ENCODE measurements around the gene ZNF79. TPM values are rescaled to one million over a fixed set of nuclear protein-coding genes. Genes with fewer than 3 reads are reported as not detected.

ZNF79 gene
- total and polyA plus RNA-seq, 9 of the 15 experiments (the other 6 are each of a cell fraction or from before 2014, with no cell fraction given), result 0.62 to 7.0 (median 4.1) TPM

GRCh38 chr9:127421057-127421456 is 3.1 kb upstream of the ZNF79 start:
- H3K36me3 ChIP-seq (ENCODE audit: control insufficient read depth, insufficient read depth, low read length), result no peaks in the 10 kb centered on the region; the same call in 2 of the 3 replicates
- no peak overlapping the region for H3K4me2 ChIP-seq (ENCODE audit: insufficient read depth, low read length)
- 0 out of 2 replicates have a peak, but pooled peaks cover 4% of the 10 kb centered on the region for H4K20me1 ChIP-seq (replicated peaks; ENCODE audit: control insufficient read depth, insufficient read depth, low read length)
- peaks cover 28 to 37% of the 10 kb centered on the region in 2 experiments for H3K4me1 ChIP-seq (replicated peaks in 1 of 2; ENCODE audit: control insufficient read depth in 2 of 2, insufficient read depth in 2 of 2, low read length in 2 of 2)
- CTCF ChIA-PET (ENCODE audit: low intra/inter-chr PET ratio), result no interaction called here
- in situ Hi-C loops (cut with MboI), result no loop called here
- no peak overlapping the region for H3K9ac ChIP-seq (ENCODE audit: insufficient read depth in 1 of 2, low read depth in 2 of 2, low read length in 2 of 2)
- POLR2A ChIA-PET, result interaction anchor here (0.9 to 1.6 kb wide), 2 partner anchors 24 to 25 kb away, joined by 5 read pairs; partner anchors contain the start of gene SLC2A8
- no peak for FAIRE-seq
- no peak overlapping the region for H2AFZ ChIP-seq (ENCODE audit: low read depth, low read length)
- H3K27ac ChIP-seq (ENCODE audit: extremely low read depth, low read depth, low read length), result no peak overlapping the region
- BruUV-seq (replicated peaks), result no TSS peak
- no peaks in the 10 kb centered on the region for H3K9me1 ChIP-seq (ENCODE audit: control insufficient read depth, insufficient read depth, low read length)
- H3K79me2 ChIP-seq (ENCODE audit: control insufficient read depth, insufficient read depth, low read length), result peaks cover 28% of the 10 kb centered on the region
- intact Hi-C loops (cut with micrococcal nuclease), result loop anchor here (10.0 kb wide), 1 partner anchor 196 kb away; no protein-coding TSS in a partner anchor
- H3K9me3 ChIP-seq (replicated peaks; ENCODE audit: control insufficient read depth, insufficient read depth, low read depth, low read length), result no peaks in the 10 kb centered on the region
- no peak for TF ChIP-seq ZBTB33 (CRISPR knock-in tag; IDR thresholded peaks at IDR 0.05)
- TF ChIP-seq MYBL2 (IDR thresholded peaks at IDR 0.05; ENCODE audit: low read depth), result no peak
- TF ChIP-seq MYBL2 (CRISPR knock-in tag; IDR thresholded peaks at IDR 0.05; ENCODE audit: borderline replicate concordance), result no peak
- no peak for TF ChIP-seq NR4A1 (CRISPR knock-in tag; IDR thresholded peaks at IDR 0.05)
- TF ChIP-seq NR4A1 (tag; IDR thresholded peaks at IDR 0.05), result no peak
- TF ChIP-seq HINFP (tag; conservative IDR thresholded peaks at IDR 0.05; ENCODE audit: low read depth), result no peak
- no peak for TF ChIP-seq NFXL1 (CRISPR knock-in tag; IDR thresholded peaks at IDR 0.05)
- TF ChIP-seq CEBPB (tag; IDR thresholded peaks at IDR 0.05), result no peak
- no peak for TF ChIP-seq SMARCE1 (IDR thresholded peaks at IDR 0.05)
- TF ChIP-seq, protein P1, sequence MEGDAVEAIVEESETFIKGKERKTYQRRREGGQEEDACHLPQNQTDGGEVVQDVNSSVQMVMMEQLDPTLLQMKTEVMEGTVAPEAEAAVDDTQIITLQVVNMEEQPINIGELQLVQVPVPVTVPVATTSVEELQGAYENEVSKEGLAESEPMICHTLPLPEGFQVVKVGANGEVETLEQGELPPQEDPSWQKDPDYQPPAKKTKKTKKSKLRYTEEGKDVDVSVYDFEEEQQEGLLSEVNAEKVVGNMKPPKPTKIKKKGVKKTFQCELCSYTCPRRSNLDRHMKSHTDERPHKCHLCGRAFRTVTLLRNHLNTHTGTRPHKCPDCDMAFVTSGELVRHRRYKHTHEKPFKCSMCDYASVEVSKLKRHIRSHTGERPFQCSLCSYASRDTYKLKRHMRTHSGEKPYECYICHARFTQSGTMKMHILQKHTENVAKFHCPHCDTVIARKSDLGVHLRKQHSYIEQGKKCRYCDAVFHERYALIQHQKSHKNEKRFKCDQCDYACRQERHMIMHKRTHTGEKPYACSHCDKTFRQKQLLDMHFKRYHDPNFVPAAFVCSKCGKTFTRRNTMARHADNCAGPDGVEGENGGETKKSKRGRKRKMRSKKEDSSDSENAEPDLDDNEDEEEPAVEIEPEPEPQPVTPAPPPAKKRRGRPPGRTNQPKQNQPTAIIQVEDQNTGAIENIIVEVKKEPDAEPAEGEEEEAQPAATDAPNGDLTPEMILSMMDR (IDR thresholded peaks at IDR 0.05 in 2 of 3, conservative IDR thresholded peaks at IDR 0.05 in 1 of 3; ENCODE audit: insufficient read depth in 2 of 3, low read depth in 1 of 3, low read length in 3 of 3), result no peak
- TF ChIP-seq SFPQ (IDR thresholded peaks at IDR 0.05; ENCODE audit: low read depth, low read length), result no peak
- TF ChIP-seq, protein P2, sequence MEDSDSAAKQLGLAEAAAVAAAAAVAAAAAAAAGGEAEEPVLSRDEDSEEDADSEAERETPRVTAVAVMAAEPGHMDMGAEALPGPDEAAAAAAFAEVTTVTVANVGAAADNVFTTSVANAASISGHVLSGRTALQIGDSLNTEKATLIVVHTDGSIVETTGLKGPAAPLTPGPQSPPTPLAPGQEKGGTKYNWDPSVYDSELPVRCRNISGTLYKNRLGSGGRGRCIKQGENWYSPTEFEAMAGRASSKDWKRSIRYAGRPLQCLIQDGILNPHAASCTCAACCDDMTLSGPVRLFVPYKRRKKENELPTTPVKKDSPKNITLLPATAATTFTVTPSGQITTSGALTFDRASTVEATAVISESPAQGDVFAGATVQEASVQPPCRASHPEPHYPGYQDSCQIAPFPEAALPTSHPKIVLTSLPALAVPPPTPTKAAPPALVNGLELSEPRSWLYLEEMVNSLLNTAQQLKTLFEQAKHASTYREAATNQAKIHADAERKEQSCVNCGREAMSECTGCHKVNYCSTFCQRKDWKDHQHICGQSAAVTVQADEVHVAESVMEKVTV (CRISPR knock-in tag; IDR thresholded peaks at IDR 0.05), result no peak
- ATAC-seq, result no peak
- no peak for DNase-seq (ENCODE audit: extremely low read depth in 1 of 4, low spot score in 3 of 4)
- H3K27me3 ChIP-seq (ENCODE audit: control insufficient read depth in 2 of 2, insufficient read depth in 2 of 2, low read length in 2 of 2), result no peaks in the 10 kb centered on the region
- H3K4me3 ChIP-seq, result no peak overlapping the region
- WGBS (ENCODE audit: insufficient coverage, low coverage, missing lambda C conversion rate), result 88% methylated on average over 6 of the region's 7 CpGs
